Measurements from ENCODE around the gene HOXD9.

GRCh38 chr2:176081837-176082524 is 40.5 kb upstream of the HOXD9 start:
- TF ChIP-seq CTCF (IDR thresholded peaks at IDR 0.05) (no peak), POLR2AphosphoS5 (IDR thresholded peaks at IDR 0.05; ENCODE audit: insufficient read depth in 1 of 2, low read depth in 1 of 2) (peak in 1 of 2 donors; percentile 27), POLR2A (IDR thresholded peaks at IDR 0.05) (no peak)
